Neural progenitor cell (in vitro differentiated cells): Measurements from ENCODE around the gene ARHGAP21. TPM values are rescaled to one million over a fixed set of nuclear protein-coding genes. Genes with fewer than 3 reads are reported as not detected.

Experiments
- DNase-seq: peaks from one replicate; pipeline ENCODE4 v3.0.0-alpha.2; 2016; ENCODE audit warnings: low spot score
- H2AFZ ChIP-seq: fragments of 200-600 bp; sonication (generic); replicated peaks from 2 replicates; pipeline ENCODE4 v1.6.1; 2016; ENCODE audit warnings: antibody characterized with exemption
- H3F3A ChIP-seq: fragments of 200-600 bp; sonication (generic); 2 replicates; pipeline ENCODE4 v1.6.1; 2016; ENCODE audit warnings: antibody characterized with exemption, low read depth
- H3K27ac ChIP-seq: fragments of 200-600 bp; sonication (generic); 2 replicates; pipeline ENCODE4 v1.5.1; 2016; ENCODE audit warnings: mild to moderate bottlenecking
- H3K27me3 ChIP-seq: fragments of 200-600 bp; sonication (generic); 2 replicates; pipeline ENCODE4 v1.6.1; 2016; ENCODE audit warnings: mild to moderate bottlenecking, moderate library complexity
- H3K36me3 ChIP-seq: fragments of 200-600 bp; sonication (generic); 2 replicates; pipeline ENCODE4 v1.5.1; 2016
- H3K4me1 ChIP-seq: fragments of 200-600 bp; sonication (generic); 2 replicates; pipeline ENCODE4 v1.6.1; 2016; ENCODE audit warnings: mixed run types
- H3K4me2 ChIP-seq: fragments of 200-600 bp; sonication (generic); 2 replicates; pipeline ENCODE4 v1.6.1; 2016
- H3K4me3 ChIP-seq: fragments of 200-600 bp; sonication (generic); 2 replicates; pipeline ENCODE4 v1.5.1; 2016
- H3K79me2 ChIP-seq: fragments of 200-600 bp; sonication (generic); 2 replicates; pipeline ENCODE4 v1.6.1; 2016; ENCODE audit warnings: low read depth
- H3K9ac ChIP-seq: fragments of 200-600 bp; sonication (generic); 2 replicates; pipeline ENCODE4 v1.6.1; 2016
- H3K9me3 ChIP-seq: fragments of 200-600 bp; sonication (generic); 2 replicates; pipeline ENCODE4 v1.5.1; 2016; ENCODE audit warnings: low read depth
- H4K20me1 ChIP-seq: fragments of 200-600 bp; sonication (generic); 2 replicates; pipeline ENCODE4 v1.6.1; 2016; ENCODE audit warnings: low read depth
- H3K27ac Mint-ChIP-seq: 3 replicates; pipeline ENCODE4 v1.8.0; 2021; ENCODE audit warnings: mixed read lengths
- H3K27me3 Mint-ChIP-seq: 2 replicates; pipeline ENCODE4 v1.8.0; 2022; ENCODE audit warnings: low read depth, mild to moderate bottlenecking, inconsistent platforms, moderate library complexity, mixed read lengths; ENCODE audit not compliant: insufficient read depth
- H3K36me3 Mint-ChIP-seq: 3 replicates; pipeline ENCODE4 v1.8.0; 2021; ENCODE audit warnings: mixed read lengths
- H3K4me1 Mint-ChIP-seq: 3 replicates; pipeline ENCODE4 v1.8.0; 2021; ENCODE audit warnings: mixed read lengths
- H3K4me3 Mint-ChIP-seq: 3 replicates; pipeline ENCODE4 v1.8.0; 2021; ENCODE audit warnings: mild to moderate bottlenecking, moderate library complexity, mixed read lengths
- H3K9me3 Mint-ChIP-seq: 3 replicates; pipeline ENCODE4 v1.8.0; 2020; ENCODE audit warnings: mixed read lengths
- CTCF ChIP-seq: fragments of 200-600 bp; sonication (generic); IDR thresholded peaks from 2 replicates; pipeline ENCODE4 v1.5.1; 2017; ENCODE audit warnings: antibody characterized with exemption, mild to moderate bottlenecking
- EZH2 ChIP-seq: fragments of 200-600 bp; sonication (generic); IDR thresholded peaks from 2 replicates; pipeline ENCODE4 v1.6.1; 2017; ENCODE audit warnings: antibody characterized with exemption, mild to moderate bottlenecking, moderate library complexity
- EZH2phosphoT487 ChIP-seq: fragments of 200-600 bp; sonication (generic); IDR thresholded peaks from 2 replicates; pipeline ENCODE4 v1.6.1; 2017; ENCODE audit warnings: antibody characterized with exemption
- total RNA-seq: library from RNA; depleted of rRNA; stranded (reverse); fragments of >200 nt; gene quantifications from 2 replicates; pipeline ENCODE4 v1.2.3, GENCODE V29; 2015; ENCODE audit warnings: low replicate concordance

The ARHGAP21 gene
- total RNA-seq, 1 donor from 2014 or later = 65.7 TPM

- Histone ChIP-seq H3K4me1 (peaks cover 8% of the 10 kb centered on the region), H4K20me1 (no peaks in the 10 kb centered on the region)
- TF ChIP-seq EZH2 = no peak
- TF ChIP-seq EZH2phosphoT487 = no peak
- no peak for TF ChIP-seq CTCF
These were observed 32.6 kb downstream of the ARHGAP21 start for GRCh38 chr10:24690961-24691512.

GRCh38 chr10:24685958-24686540, 37.6 kb downstream of the ARHGAP21 start:
- Mint-ChIP-seq H3K27ac (no peak overlapping the region), H3K4me3 (no peak overlapping the region), H3K36me3 (peaks cover 27% of the 10 kb centered on the region), H3K9me3 (peaks cover 8% of the 10 kb centered on the region), H3K4me1 (no peaks in the 10 kb centered on the region), H3K27me3 (no peaks in the 10 kb centered on the region)
- H3K4me2 ChIP-seq = no peak overlapping the region
- H3K27me3 ChIP-seq = no peaks in the 10 kb centered on the region
- no peak overlapping the region for H3K9ac ChIP-seq
- no peak for TF ChIP-seq CTCF
- no peak for TF ChIP-seq EZH2
- no peak for TF ChIP-seq EZH2phosphoT487
- no peaks in the 10 kb centered on the region for H4K20me1 ChIP-seq
- no peak for DNase-seq
- H3K4me3 ChIP-seq = no peak overlapping the region
- no peaks in the 10 kb centered on the region for H3K9me3 ChIP-seq
- peaks cover 72% of the 10 kb centered on the region for H3K79me2 ChIP-seq
- H3F3A ChIP-seq = no peaks in the 10 kb centered on the region
- H3K27ac ChIP-seq = no peak overlapping the region
- no peak overlapping the region for H2AFZ ChIP-seq
- H3K4me1 ChIP-seq = peaks cover 3% of the 10 kb centered on the region
- no peaks in the 10 kb centered on the region for H3K36me3 ChIP-seq

More at GRCh38 chr10:24690961-24691512, 32.6 kb downstream of the ARHGAP21 start:
- peak; percentile 21 for DNase-seq
- Histone ChIP-seq H2AFZ (no peak overlapping the region), H3K4me2 (no peak overlapping the region), H3F3A (no peaks in the 10 kb centered on the region), H3K4me3 (no peak overlapping the region), H3K27me3 (no peaks in the 10 kb centered on the region), H3K9me3 (no peaks in the 10 kb centered on the region), H3K9ac (no peak overlapping the region), H3K79me2 (peaks cover 92% of the 10 kb centered on the region), H3K36me3 (no peaks in the 10 kb centered on the region), H3K27ac (no peak overlapping the region)
- peaks cover 29% of the 10 kb centered on the region for H3K36me3 Mint-ChIP-seq
- H3K9me3 Mint-ChIP-seq = peaks cover 3% of the 10 kb centered on the region
- no peak overlapping the region for H3K27ac Mint-ChIP-seq
- H3K4me1 Mint-ChIP-seq = no peaks in the 10 kb centered on the region
- no peaks in the 10 kb centered on the region for H3K27me3 Mint-ChIP-seq
- H3K4me3 Mint-ChIP-seq = no peak overlapping the region

GRCh38 chr10:24683554-24683953, 40.1 kb downstream of the ARHGAP21 start:
- TF ChIP-seq EZH2 = no peak
- no peak for TF ChIP-seq EZH2phosphoT487
- no peak for TF ChIP-seq CTCF
- Mint-ChIP-seq H3K27ac (no peak overlapping the region), H3K36me3 (peaks cover 32% of the 10 kb centered on the region), H3K27me3 (no peaks in the 10 kb centered on the region), H3K4me1 (no peaks in the 10 kb centered on the region), H3K9me3 (peaks cover 14% of the 10 kb centered on the region), H3K4me3 (no peak overlapping the region)
- no peaks in the 10 kb centered on the region for H3K36me3 ChIP-seq
- H3K27me3 ChIP-seq = no peaks in the 10 kb centered on the region
- no peak overlapping the region for H2AFZ ChIP-seq
- H3K4me3 ChIP-seq = no peak overlapping the region
- no peak overlapping the region for H3K9ac ChIP-seq
- H3K4me2 ChIP-seq = no peak overlapping the region
- H3F3A ChIP-seq = no peaks in the 10 kb centered on the region
- H3K4me1 ChIP-seq = no peaks in the 10 kb centered on the region
- no peak for DNase-seq
- peaks cover 9% of the 10 kb centered on the region for H3K9me3 ChIP-seq
- no peaks in the 10 kb centered on the region for H4K20me1 ChIP-seq
- H3K79me2 ChIP-seq = peaks cover 74% of the 10 kb centered on the region
- H3K27ac ChIP-seq = no peak overlapping the region
